GM18508 (cell line): Measurements from ENCODE around the gene TOX3.

Experiments
- ATAC-seq: cut with Tn5 transposase; IDR thresholded peaks from one replicate; pipeline ENCODE4 v1.9.1; 2021; ENCODE audit warnings: moderate number of reproducible peaks; ENCODE audit not compliant: insufficient read depth, unreplicated experiment

The TOX3 gene

GRCh38 chr16:52408191-52408845 lies 138.6 kb downstream of the TOX3 start:
- ATAC-seq, result no peak

GRCh38 chr16:52407778-52408177 lies 139.2 kb downstream of the TOX3 start:
- ATAC-seq, result no peak

GRCh38 chr16:52405441-52405840 lies 141.5 kb downstream of the TOX3 start:
- no peak for ATAC-seq

- ATAC-seq, result no peak
These were observed 142.4 kb downstream of the TOX3 start for GRCh38 chr16:52404546-52404945.

- ATAC-seq, result no peak
These were observed 147.8 kb downstream of the TOX3 start for GRCh38 chr16:52399116-52399515.

- ATAC-seq, result no peak
These were observed 148.4 kb downstream of the TOX3 start for GRCh38 chr16:52398491-52398960.

- no peak for ATAC-seq
These were observed 148.9 kb downstream of the TOX3 start for GRCh38 chr16:52398021-52398420.

- ATAC-seq, result no peak
These were observed 153.5 kb downstream of the TOX3 start for GRCh38 chr16:52393448-52393847.

GRCh38 chr16:52389045-52389444 lies 157.9 kb downstream of the TOX3 start:
- ATAC-seq, result no peak
